WERI-Rb-1 (cell line): Measurements from ENCODE around the gene VPS37C.

ENCODE experiments used
- DNase-seq: peaks from one replicate; pipeline ENCODE4 v3.0.0-alpha.2; 2020
- H3K27ac ChIP-seq: fragments of 250-450 bp; sonication (Bioruptor Pico); 2 replicates; pipeline ENCODE4 v1.5.1; 2020; ENCODE audit warnings: mild to moderate bottlenecking, moderate library complexity
- H3K27me3 ChIP-seq: fragments of 250-450 bp; sonication (Bioruptor Pico); 2 replicates; pipeline ENCODE4 v1.5.1; 2021; ENCODE audit warnings: mild to moderate bottlenecking, low read depth, moderate library complexity; ENCODE audit not compliant: insufficient read depth, severe bottlenecking
- H3K36me3 ChIP-seq: fragments of 250-450 bp; sonication (Bioruptor Pico); 2 replicates; pipeline ENCODE4 v1.5.1; 2020; ENCODE audit warnings: mild to moderate bottlenecking, moderate library complexity
- H3K4me3 ChIP-seq: 2 replicates; pipeline ENCODE4 v1.5.1; 2011; ENCODE audit warnings: low read depth, mild to moderate bottlenecking, control low read depth, low read length
- H3K9me3 ChIP-seq: fragments of 250-450 bp; sonication (Bioruptor Pico); 2 replicates; pipeline ENCODE4 v1.5.1; 2021; ENCODE audit warnings: mild to moderate bottlenecking, moderate library complexity; ENCODE audit not compliant: severe bottlenecking
- TF ChIP-seq, protein P1 (sequence below): IDR thresholded peaks from 2 replicates; pipeline ENCODE4 v1.5.1; 2011; ENCODE audit warnings: low read depth, mild to moderate bottlenecking, control low read depth, inconsistent platforms, low read length

The VPS37C gene

DNA sequence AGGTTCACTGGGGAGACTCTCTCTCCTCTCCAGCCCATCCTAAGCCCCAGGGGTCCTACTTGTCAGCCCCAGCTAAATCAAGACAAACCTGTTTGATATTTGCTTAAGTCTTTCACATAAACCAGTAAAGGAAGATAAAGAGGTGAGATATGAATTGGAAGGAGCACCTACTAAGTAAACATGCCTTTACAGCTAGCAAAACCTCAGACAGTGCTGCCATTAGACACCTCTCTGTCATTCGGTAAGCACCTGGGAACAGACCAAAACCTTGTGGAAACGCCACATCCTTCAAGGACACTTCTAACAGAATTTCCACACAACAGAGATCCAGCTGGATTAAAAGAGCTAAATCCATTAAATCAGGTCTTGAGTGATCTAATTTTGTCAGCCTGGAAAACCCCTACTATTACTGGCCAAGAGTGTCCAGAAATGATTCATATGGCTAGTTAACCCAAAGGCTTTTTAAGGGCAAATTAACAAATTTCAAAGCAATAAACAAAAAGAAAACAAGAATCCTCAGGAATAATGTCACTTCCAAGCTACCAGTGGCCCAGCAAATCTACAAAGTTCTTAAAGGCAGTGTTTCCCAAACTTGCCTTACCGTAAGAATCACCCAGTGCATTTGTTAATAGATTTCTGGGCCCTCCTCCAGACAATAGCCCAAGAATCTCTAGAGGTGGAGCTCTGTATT, 2.4 kb downstream of the VPS37C start:
- H3K27me3 ChIP-seq: no peaks in the 10 kb centered on the region
- DNase-seq: peak; percentile 17
- H3K27ac ChIP-seq: peak overlapping the region; percentile 70
- H3K36me3 ChIP-seq: peaks cover 16% of the 10 kb centered on the region
- TF ChIP-seq, protein P1, sequence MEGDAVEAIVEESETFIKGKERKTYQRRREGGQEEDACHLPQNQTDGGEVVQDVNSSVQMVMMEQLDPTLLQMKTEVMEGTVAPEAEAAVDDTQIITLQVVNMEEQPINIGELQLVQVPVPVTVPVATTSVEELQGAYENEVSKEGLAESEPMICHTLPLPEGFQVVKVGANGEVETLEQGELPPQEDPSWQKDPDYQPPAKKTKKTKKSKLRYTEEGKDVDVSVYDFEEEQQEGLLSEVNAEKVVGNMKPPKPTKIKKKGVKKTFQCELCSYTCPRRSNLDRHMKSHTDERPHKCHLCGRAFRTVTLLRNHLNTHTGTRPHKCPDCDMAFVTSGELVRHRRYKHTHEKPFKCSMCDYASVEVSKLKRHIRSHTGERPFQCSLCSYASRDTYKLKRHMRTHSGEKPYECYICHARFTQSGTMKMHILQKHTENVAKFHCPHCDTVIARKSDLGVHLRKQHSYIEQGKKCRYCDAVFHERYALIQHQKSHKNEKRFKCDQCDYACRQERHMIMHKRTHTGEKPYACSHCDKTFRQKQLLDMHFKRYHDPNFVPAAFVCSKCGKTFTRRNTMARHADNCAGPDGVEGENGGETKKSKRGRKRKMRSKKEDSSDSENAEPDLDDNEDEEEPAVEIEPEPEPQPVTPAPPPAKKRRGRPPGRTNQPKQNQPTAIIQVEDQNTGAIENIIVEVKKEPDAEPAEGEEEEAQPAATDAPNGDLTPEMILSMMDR: no peak
- H3K9me3 ChIP-seq: peaks cover 5% of the 10 kb centered on the region
- H3K4me3 ChIP-seq: peak overlapping the region; percentile 16

DNA sequence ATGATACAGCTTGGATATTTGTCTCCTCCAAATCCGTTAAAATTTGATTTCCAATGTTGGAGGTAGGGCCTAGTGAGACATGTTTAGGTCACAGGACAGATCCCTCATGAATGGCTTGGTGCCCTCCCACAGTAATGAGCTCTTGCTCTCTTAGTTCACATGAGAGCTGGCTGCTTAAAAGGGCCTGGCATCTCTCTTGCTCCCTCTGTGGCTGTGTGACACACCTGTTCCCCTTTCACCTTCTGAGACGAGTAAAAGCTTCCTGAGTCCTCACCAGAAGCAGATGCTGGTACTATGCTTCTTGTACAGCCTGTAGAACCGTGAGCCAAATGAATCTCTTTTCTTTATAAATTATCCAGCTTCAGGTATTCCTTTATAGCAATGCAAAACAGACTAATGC, 3.5 kb downstream of the VPS37C start:
- no peaks in the 10 kb centered on the region for H3K27me3 ChIP-seq
- TF ChIP-seq, protein P1: no peak
- peaks cover 16% of the 10 kb centered on the region for H3K36me3 ChIP-seq
- no peak overlapping the region for H3K4me3 ChIP-seq
- H3K9me3 ChIP-seq: peaks cover 5% of the 10 kb centered on the region
- peak overlapping the region; percentile 70 for H3K27ac ChIP-seq
- DNase-seq: peak; percentile 19

GRCh38 chr11:61155741-61156140, 5.5 kb downstream of the VPS37C start:
- H3K27ac ChIP-seq: no peak overlapping the region
- peaks cover 5% of the 10 kb centered on the region for H3K9me3 ChIP-seq
- H3K36me3 ChIP-seq: peaks cover 16% of the 10 kb centered on the region
- DNase-seq: no peak
- TF ChIP-seq, protein P1: no peak
- H3K4me3 ChIP-seq: no peak overlapping the region
- H3K27me3 ChIP-seq: no peaks in the 10 kb centered on the region

DNA sequence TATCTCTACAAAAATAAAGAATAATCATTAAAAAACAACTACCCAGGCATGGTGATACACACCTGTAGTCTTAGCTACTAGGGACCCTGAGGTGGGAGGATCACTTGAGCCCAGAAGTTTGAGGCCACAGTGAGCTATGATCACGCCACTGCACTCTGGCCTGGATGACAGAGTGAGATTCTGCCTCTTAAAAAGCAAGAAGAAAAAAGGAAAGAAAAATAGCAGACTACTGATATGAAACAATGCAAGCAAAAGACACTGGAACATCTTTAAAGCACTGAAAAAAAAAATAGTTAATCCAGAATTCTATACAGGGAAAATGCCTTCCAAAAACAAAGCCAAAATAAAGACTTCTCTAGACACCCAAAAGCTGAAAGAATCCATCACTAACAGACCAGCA, 5.9 kb downstream of the VPS37C start:
- peaks cover 16% of the 10 kb centered on the region for H3K36me3 ChIP-seq
- H3K27me3 ChIP-seq: no peaks in the 10 kb centered on the region
- H3K4me3 ChIP-seq: no peak overlapping the region
- H3K9me3 ChIP-seq: peaks cover 5% of the 10 kb centered on the region
- TF ChIP-seq, protein P1: no peak
- DNase-seq: no peak
- no peak overlapping the region for H3K27ac ChIP-seq

DNA sequence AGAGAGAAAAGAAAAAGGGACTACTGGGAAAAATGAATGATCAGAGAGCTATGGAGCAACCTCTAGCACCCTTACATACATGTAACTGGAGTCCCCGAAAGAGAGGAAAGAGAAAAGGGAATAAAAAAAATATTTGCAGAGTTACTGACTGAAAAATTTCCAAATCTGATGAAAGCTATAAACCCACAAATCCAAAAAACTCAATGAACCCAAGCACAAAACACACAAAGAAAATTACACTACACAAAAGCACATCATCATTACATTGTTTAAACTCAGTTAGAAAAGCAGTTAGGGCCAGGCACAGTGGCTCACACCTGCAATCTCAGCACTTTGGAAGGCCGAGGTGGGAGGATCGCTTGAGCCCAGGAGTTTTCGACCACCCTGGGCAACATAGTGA, 6.7 kb downstream of the VPS37C start:
- H3K27me3 ChIP-seq: no peaks in the 10 kb centered on the region
- H3K36me3 ChIP-seq: peaks cover 16% of the 10 kb centered on the region
- peak overlapping the region; percentile 94; the same call in 1 of the 2 replicates for H3K27ac ChIP-seq
- TF ChIP-seq, protein P1: no peak
- H3K4me3 ChIP-seq: no peak overlapping the region
- H3K9me3 ChIP-seq: peaks cover 5% of the 10 kb centered on the region
- no peak for DNase-seq

DNA sequence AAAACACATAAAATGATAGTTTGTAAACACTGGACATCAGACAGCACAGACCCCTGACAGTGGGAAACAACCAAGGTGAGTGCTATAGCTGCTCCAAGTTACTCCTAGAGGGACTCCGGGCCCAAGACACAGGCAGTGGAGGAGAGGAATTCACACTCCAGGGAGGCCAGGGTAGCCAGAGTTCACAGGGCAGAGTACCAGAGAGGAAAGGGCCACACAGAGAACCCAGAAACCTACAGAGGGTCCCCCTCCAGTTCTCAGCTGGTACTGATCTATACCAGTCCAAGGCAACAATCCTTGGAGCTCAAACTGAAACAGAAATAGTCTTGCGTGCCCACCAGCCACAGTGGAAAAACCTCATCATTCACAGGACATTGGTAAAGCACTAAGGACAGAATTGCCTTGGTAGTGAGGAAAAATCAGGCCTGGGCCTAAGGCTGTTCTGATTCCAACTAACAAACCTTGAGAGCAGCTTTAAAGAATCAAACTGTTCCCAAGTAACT, 7.6 kb downstream of the VPS37C start:
- peaks cover 16% of the 10 kb centered on the region for H3K36me3 ChIP-seq
- H3K27me3 ChIP-seq: no peaks in the 10 kb centered on the region
- no peak for DNase-seq
- H3K27ac ChIP-seq: peak overlapping the region; percentile 94
- TF ChIP-seq, protein P1: no peak
- H3K4me3 ChIP-seq: no peak overlapping the region
- H3K9me3 ChIP-seq: peaks cover 5% of the 10 kb centered on the region
